ENCODE measurements around the gene TAGLN3.
A peak's percentile ranks its signal among the peaks of the same experiment; 100 is the strongest.

Gene TAGLN3
- total RNA-seq, result 0 to 1.00 reads per million in 2 experiments

GRCh38 chr3:111998636-111999483 is at the start of gene TAGLN3:
TSS of gene TAGLN3 (plus strand) at chr3:111998922. CDS start at chr3:111999423, 501 bp downstream.
- no peak for DNase-seq (ENCODE audit: low read depth)

GRCh38 chr3:111949712-111950111 is 49.0 kb upstream of the TAGLN3 start:
- no peak for DNase-seq (ENCODE audit: low read depth)

- DNase-seq (ENCODE audit: low read depth), result no peak
These were observed 47.7 kb upstream of the TAGLN3 start for GRCh38 chr3:111951032-111951431.

- no peak for DNase-seq (ENCODE audit: low read depth)
These were observed 46.6 kb upstream of the TAGLN3 start for GRCh38 chr3:111952086-111952485.

GRCh38 chr3:111952866-111953450 is 45.8 kb upstream of the TAGLN3 start:
- DNase-seq (ENCODE audit: low read depth), result no peak

- DNase-seq (ENCODE audit: low read depth), result no peak
These were observed 44.3 kb upstream of the TAGLN3 start for GRCh38 chr3:111954228-111954990.

GRCh38 chr3:111955876-111956275 is 42.8 kb upstream of the TAGLN3 start:
- DNase-seq (ENCODE audit: low read depth), result no peak

GRCh38 chr3:111956449-111956848 is 42.3 kb upstream of the TAGLN3 start:
- DNase-seq (ENCODE audit: low read depth), result no peak

- DNase-seq (ENCODE audit: low read depth), result no peak
These were observed 41.6 kb upstream of the TAGLN3 start for GRCh38 chr3:111956995-111957734.

GRCh38 chr3:111961461-111962164 is 37.1 kb upstream of the TAGLN3 start:
- no peak for DNase-seq (ENCODE audit: low read depth)

- no peak for DNase-seq (ENCODE audit: low read depth)
These were observed 35.3 kb upstream of the TAGLN3 start for GRCh38 chr3:111963424-111963823.

GRCh38 chr3:111965484-111965883 is 33.2 kb upstream of the TAGLN3 start:
- DNase-seq (ENCODE audit: low read depth), result no peak

GRCh38 chr3:111967068-111967467 is 31.7 kb upstream of the TAGLN3 start:
- no peak for DNase-seq (ENCODE audit: low read depth)

- DNase-seq (ENCODE audit: low read depth), result peak; percentile 65
These were observed 31.0 kb upstream of the TAGLN3 start for GRCh38 chr3:111967651-111968274.

- no peak for DNase-seq (ENCODE audit: low read depth)
These were observed 30.2 kb upstream of the TAGLN3 start for GRCh38 chr3:111968319-111969054.

GRCh38 chr3:111970376-111970775 is 28.3 kb upstream of the TAGLN3 start:
- DNase-seq (ENCODE audit: low read depth), result no peak

- no peak for DNase-seq (ENCODE audit: low read depth)
These were observed 27.1 kb upstream of the TAGLN3 start for GRCh38 chr3:111971533-111972130.

- no peak for DNase-seq (ENCODE audit: low read depth)
These were observed 25.8 kb upstream of the TAGLN3 start for GRCh38 chr3:111972891-111973290.

GRCh38 chr3:111975131-111975530 is 23.6 kb upstream of the TAGLN3 start:
- no peak for DNase-seq (ENCODE audit: low read depth)

GRCh38 chr3:111976254-111976653 is 22.5 kb upstream of the TAGLN3 start:
- DNase-seq (ENCODE audit: low read depth), result no peak
